Measurements from ENCODE around the gene CAPZB.

Gene CAPZB

GRCh38 chr1:19461220-19461554 lies 24.2 kb downstream of the CAPZB start:
- no peaks in the 10 kb centered on the region for H3K27me3 ChIP-seq (replicated peaks; ENCODE audit: insufficient read depth, low read length)
- H3K27ac ChIP-seq (ENCODE audit: low read length): no peak overlapping the region
- H3K4me1 ChIP-seq (ENCODE audit: low read length): peaks cover 16% of the 10 kb centered on the region
- H4K20me1 ChIP-seq (ENCODE audit: insufficient read depth, low read length): peaks cover 18% of the 10 kb centered on the region
- H2AFZ ChIP-seq (ENCODE audit: low read length): no peak overlapping the region
- H3K4me3 ChIP-seq (ENCODE audit: low read length): no peak overlapping the region
- no peak for DNase-seq
- TF ChIP-seq EZH2 (optimal IDR thresholded peaks at IDR 0.05; ENCODE audit: low read depth, low read length) (no peak), EZH2phosphoT487 (IDR thresholded peaks at IDR 0.05; ENCODE audit: low read length) (no peak)
- TF ChIP-seq, protein P1, sequence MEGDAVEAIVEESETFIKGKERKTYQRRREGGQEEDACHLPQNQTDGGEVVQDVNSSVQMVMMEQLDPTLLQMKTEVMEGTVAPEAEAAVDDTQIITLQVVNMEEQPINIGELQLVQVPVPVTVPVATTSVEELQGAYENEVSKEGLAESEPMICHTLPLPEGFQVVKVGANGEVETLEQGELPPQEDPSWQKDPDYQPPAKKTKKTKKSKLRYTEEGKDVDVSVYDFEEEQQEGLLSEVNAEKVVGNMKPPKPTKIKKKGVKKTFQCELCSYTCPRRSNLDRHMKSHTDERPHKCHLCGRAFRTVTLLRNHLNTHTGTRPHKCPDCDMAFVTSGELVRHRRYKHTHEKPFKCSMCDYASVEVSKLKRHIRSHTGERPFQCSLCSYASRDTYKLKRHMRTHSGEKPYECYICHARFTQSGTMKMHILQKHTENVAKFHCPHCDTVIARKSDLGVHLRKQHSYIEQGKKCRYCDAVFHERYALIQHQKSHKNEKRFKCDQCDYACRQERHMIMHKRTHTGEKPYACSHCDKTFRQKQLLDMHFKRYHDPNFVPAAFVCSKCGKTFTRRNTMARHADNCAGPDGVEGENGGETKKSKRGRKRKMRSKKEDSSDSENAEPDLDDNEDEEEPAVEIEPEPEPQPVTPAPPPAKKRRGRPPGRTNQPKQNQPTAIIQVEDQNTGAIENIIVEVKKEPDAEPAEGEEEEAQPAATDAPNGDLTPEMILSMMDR (IDR thresholded peaks at IDR 0.05; ENCODE audit: low read length): no peak
- no peak overlapping the region for H3K4me2 ChIP-seq (ENCODE audit: low read depth, low read length)
- H3K79me2 ChIP-seq (ENCODE audit: low read length): peaks cover 91% of the 10 kb centered on the region
- H3F3A ChIP-seq (ENCODE audit: insufficient read depth, low read length): 0 out of 2 replicates have a peak, but pooled peaks cover 5% of the 10 kb centered on the region
- H3K9me2 ChIP-seq (replicated peaks; ENCODE audit: insufficient read depth, low read length): no peaks in the 10 kb centered on the region
- no peaks in the 10 kb centered on the region for H3K36me3 ChIP-seq (replicated peaks; ENCODE audit: insufficient read depth, low read length)
- H3K9ac ChIP-seq (ENCODE audit: low read length): no peak overlapping the region
- no peaks in the 10 kb centered on the region for H3K9me3 ChIP-seq (replicated peaks; ENCODE audit: insufficient read depth, low read length)

- 0 out of 2 replicates have a peak, but pooled peaks cover 5% of the 10 kb centered on the region for H3F3A ChIP-seq (ENCODE audit: insufficient read depth, low read length)
- H3K36me3 ChIP-seq (replicated peaks; ENCODE audit: insufficient read depth, low read length): no peaks in the 10 kb centered on the region
- no peak overlapping the region for H3K27ac ChIP-seq (ENCODE audit: low read length)
Observed at GRCh38 chr1:19460535-19461219, 24.7 kb downstream of the CAPZB start.

GRCh38 chr1:19458815-19459417 lies 26.4 kb downstream of the CAPZB start:
- Histone ChIP-seq H3K4me3 (ENCODE audit: low read length) (no peak overlapping the region), H3K9me2 (replicated peaks; ENCODE audit: insufficient read depth, low read length) (no peaks in the 10 kb centered on the region), H3K4me2 (ENCODE audit: low read depth, low read length) (no peak overlapping the region), H3K36me3 (replicated peaks; ENCODE audit: insufficient read depth, low read length) (no peaks in the 10 kb centered on the region), H3K9me3 (replicated peaks; ENCODE audit: insufficient read depth, low read length) (no peaks in the 10 kb centered on the region), H3K27me3 (replicated peaks; ENCODE audit: insufficient read depth, low read length) (no peaks in the 10 kb centered on the region), H3K79me2 (ENCODE audit: low read length) (peaks cover 94% of the 10 kb centered on the region), H3K27ac (ENCODE audit: low read length) (no peak overlapping the region), H2AFZ (ENCODE audit: low read length) (no peak overlapping the region), H3K9ac (ENCODE audit: low read length) (no peak overlapping the region), H4K20me1 (ENCODE audit: insufficient read depth, low read length) (peaks cover 31% of the 10 kb centered on the region), H3K4me1 (ENCODE audit: low read length) (peaks cover 16% of the 10 kb centered on the region), H3F3A (ENCODE audit: insufficient read depth, low read length) (0 out of 2 replicates have a peak, but pooled peaks cover 5% of the 10 kb centered on the region)
- DNase-seq: no peak
- TF ChIP-seq EZH2 (optimal IDR thresholded peaks at IDR 0.05; ENCODE audit: low read depth, low read length) (no peak), EZH2phosphoT487 (IDR thresholded peaks at IDR 0.05; ENCODE audit: low read length) (no peak)
- TF ChIP-seq, protein P1 (IDR thresholded peaks at IDR 0.05; ENCODE audit: low read length): no peak

More at GRCh38 chr1:19460535-19461219, 24.7 kb downstream of the CAPZB start:
- no peak overlapping the region for H3K4me3 ChIP-seq (ENCODE audit: low read length)
- no peaks in the 10 kb centered on the region for H3K27me3 ChIP-seq (replicated peaks; ENCODE audit: insufficient read depth, low read length)
- H3K4me1 ChIP-seq (ENCODE audit: low read length): peaks cover 16% of the 10 kb centered on the region
- H3K4me2 ChIP-seq (ENCODE audit: low read depth, low read length): no peak overlapping the region
- no peak overlapping the region for H2AFZ ChIP-seq (ENCODE audit: low read length)
- H3K9ac ChIP-seq (ENCODE audit: low read length): no peak overlapping the region
- TF ChIP-seq EZH2 (optimal IDR thresholded peaks at IDR 0.05; ENCODE audit: low read depth, low read length): no peak
- TF ChIP-seq EZH2phosphoT487 (IDR thresholded peaks at IDR 0.05; ENCODE audit: low read length): no peak
- TF ChIP-seq, protein P1 (IDR thresholded peaks at IDR 0.05; ENCODE audit: low read length): no peak
- no peaks in the 10 kb centered on the region for H3K9me2 ChIP-seq (replicated peaks; ENCODE audit: insufficient read depth, low read length)
- DNase-seq: no peak
- H4K20me1 ChIP-seq (ENCODE audit: insufficient read depth, low read length): peaks cover 18% of the 10 kb centered on the region
- no peaks in the 10 kb centered on the region for H3K9me3 ChIP-seq (replicated peaks; ENCODE audit: insufficient read depth, low read length)
- H3K79me2 ChIP-seq (ENCODE audit: low read length): peaks cover 91% of the 10 kb centered on the region
